IPS DF 6.9 (cell line): ENCODE measurements around the gene HOXD12.
A peak's percentile ranks its signal among the peaks of the same experiment; 100 is the strongest.

ENCODE experiments used
- DNase-seq: peaks from one replicate; pipeline ENCODE4 v3.0.0-alpha.2; 2013; ENCODE audit warnings: low read depth, low spot score
- H3K27ac ChIP-seq: one replicate; pipeline ENCODE4 v1.5.1; 2013; ENCODE audit warnings: low read length, control low read depth
- H3K27me3 ChIP-seq: 2 replicates; pipeline ENCODE4 v1.6.1; 2013; ENCODE audit warnings: mild to moderate bottlenecking, low read length; ENCODE audit not compliant: control insufficient read depth, insufficient read depth
- H3K36me3 ChIP-seq: 2 replicates; pipeline ENCODE4 v1.6.1; 2013; ENCODE audit warnings: low read length; ENCODE audit not compliant: control insufficient read depth, insufficient read depth
- H3K4me1 ChIP-seq: 2 replicates; pipeline ENCODE4 v1.6.1; 2013; ENCODE audit warnings: low read length; ENCODE audit not compliant: control insufficient read depth, insufficient read depth
- H3K4me3 ChIP-seq: 2 replicates; pipeline ENCODE4 v1.5.1; 2013; ENCODE audit warnings: mild to moderate bottlenecking, low read length
- H3K9me3 ChIP-seq: 2 replicates; pipeline ENCODE4 v1.6.1; 2013; ENCODE audit warnings: low read length, inconsistent platforms; ENCODE audit not compliant: control insufficient read depth, insufficient read depth
- WGBS: extraction: QIAGEN DNeasy Blood & Tissue Kit; methylation state at CpG from one replicate; pipeline ENCODE4 v1.1.7; 2013; ENCODE audit warnings: mixed read lengths, missing lambda C conversion rate; ENCODE audit not compliant: insufficient read length, insufficient coverage; 5-methylcytosine and 5-hydroxymethylcytosine counted together

Gene HOXD12

DNA sequence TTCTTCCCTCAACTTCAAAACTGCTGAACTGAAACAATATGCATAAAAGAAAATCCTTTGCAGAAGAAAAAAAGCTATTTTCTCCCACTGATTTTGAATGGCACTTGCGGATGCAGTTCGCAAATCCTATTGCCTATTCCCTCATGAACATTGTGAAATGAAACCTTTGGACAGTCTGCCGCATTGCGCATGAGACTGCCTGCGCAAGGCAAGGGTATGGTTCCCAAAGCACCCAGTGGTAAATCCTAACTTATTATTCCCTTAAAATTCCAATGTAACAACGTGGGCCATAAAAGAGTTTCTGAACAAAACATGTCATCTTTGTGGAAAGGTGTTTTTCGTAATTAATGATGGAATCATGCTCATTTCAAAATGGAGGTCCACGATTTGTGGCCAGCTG, 38.3 kb downstream of the HOXD12 start:
- H3K27ac ChIP-seq = no peak overlapping the region
- H3K27me3 ChIP-seq = peaks cover 91% of the 10 kb centered on the region
- DNase-seq = no peak
- no peaks in the 10 kb centered on the region for H3K9me3 ChIP-seq
- H3K4me1 ChIP-seq = peaks cover 2% of the 10 kb centered on the region; the same call in 1 of the 2 replicates
- WGBS = no CpG with 5 or more reads among the region's 8 CpGs
- H3K4me3 ChIP-seq = no peak overlapping the region
- no peaks in the 10 kb centered on the region for H3K36me3 ChIP-seq

DNA sequence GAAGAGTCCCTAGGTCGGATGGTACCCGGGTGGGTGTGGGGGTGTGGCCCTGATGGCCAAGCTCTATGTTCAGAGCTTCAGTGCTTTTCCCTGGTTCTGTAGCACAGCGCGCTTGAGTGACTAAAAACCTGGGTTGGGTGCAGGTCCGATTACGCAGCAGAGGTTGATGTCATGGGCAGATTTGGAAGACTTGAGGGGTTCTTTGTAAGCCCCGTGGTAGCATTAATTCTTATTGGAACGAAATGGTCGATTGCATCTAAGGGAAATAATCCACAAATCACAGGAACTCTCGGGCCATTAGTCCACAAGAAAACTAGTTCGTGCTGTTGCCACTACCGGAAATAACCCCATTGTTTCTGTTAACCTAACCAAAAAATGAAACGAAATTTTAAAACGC, 38.9 kb downstream of the HOXD12 start:
- Histone ChIP-seq H3K27ac (no peak overlapping the region), H3K4me1 (peaks cover 2% of the 10 kb centered on the region; the same call in 1 of the 2 replicates), H3K9me3 (no peaks in the 10 kb centered on the region), H3K4me3 (no peak overlapping the region), H3K36me3 (no peaks in the 10 kb centered on the region), H3K27me3 (peaks cover 91% of the 10 kb centered on the region)
- no peak for DNase-seq
- no CpG with 5 or more reads among the region's 14 CpGs for WGBS

GRCh38 chr2:176138923-176139660, 39.5 kb downstream of the HOXD12 start:
- no peaks in the 10 kb centered on the region for H3K9me3 ChIP-seq
- WGBS = no CpG with 5 or more reads among the region's 28 CpGs
- H3K27ac ChIP-seq = no peak overlapping the region
- H3K4me1 ChIP-seq = peaks cover 2% of the 10 kb centered on the region; the same call in 1 of the 2 replicates
- peaks cover 91% of the 10 kb centered on the region for H3K27me3 ChIP-seq
- H3K4me3 ChIP-seq = no peak overlapping the region
- DNase-seq = no peak
- no peaks in the 10 kb centered on the region for H3K36me3 ChIP-seq

DNA sequence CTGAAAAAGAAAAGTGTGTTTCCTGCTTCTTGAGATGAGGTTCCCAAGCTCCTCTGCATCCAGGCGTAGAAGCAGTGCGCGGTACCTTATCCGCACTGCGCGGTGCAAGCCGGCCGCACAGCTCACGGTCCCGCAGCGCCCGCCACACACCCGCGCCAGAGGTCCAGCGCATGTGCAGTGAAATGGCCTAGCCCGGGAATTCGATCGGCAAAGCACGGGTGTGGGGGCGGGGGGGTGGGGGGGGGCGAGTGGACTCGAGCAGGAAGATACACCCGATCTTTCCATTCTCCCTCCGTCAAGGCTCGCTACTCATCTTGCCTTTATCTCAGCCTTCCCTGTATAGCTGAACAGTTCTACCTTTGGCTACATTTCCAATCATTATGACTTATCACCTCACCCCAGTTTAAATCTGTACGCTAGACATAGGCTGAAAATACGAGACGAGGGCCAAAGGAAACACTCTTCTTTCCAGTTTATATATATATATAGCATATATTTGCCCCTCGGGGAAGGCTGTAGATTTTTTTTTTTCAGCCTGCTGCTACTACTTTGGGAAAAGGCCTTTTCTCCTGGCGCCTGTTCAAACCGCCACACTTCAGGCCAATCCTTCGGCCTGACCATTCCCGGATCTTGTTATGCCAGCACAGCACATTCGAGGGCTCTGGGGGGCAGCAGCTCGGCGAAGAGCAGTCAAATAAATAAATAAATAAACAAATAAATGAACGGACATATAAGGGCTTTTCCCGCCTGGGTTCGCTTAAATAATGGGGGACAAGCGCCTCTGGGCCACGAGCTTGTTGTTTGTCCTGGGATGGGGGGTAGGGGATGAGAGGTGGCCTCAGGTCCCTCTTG, 40.3 kb downstream of the HOXD12 start:
- Histone ChIP-seq H3K27me3 (peaks cover 87% of the 10 kb centered on the region), H3K27ac (no peak overlapping the region), H3K9me3 (no peaks in the 10 kb centered on the region), H3K4me1 (peaks cover 1% of the 10 kb centered on the region; the same call in 1 of the 2 replicates), H3K36me3 (no peaks in the 10 kb centered on the region), H3K4me3 (no peak overlapping the region)
- no peak for DNase-seq
- WGBS = no CpG with 5 or more reads among the region's 41 CpGs

GRCh38 chr2:176140513-176141317, 41.1 kb downstream of the HOXD12 start:
- H3K36me3 ChIP-seq = no peaks in the 10 kb centered on the region
- H3K4me3 ChIP-seq = peak overlapping the region; percentile 52; the same call in 1 of the 2 replicates
- no CpG with 5 or more reads among the region's 48 CpGs for WGBS
- H3K27me3 ChIP-seq = peaks cover 87% of the 10 kb centered on the region
- no peaks in the 10 kb centered on the region for H3K9me3 ChIP-seq
- H3K4me1 ChIP-seq = peaks cover 1% of the 10 kb centered on the region; the same call in 1 of the 2 replicates
- H3K27ac ChIP-seq = no peak overlapping the region
- no peak for DNase-seq

DNA sequence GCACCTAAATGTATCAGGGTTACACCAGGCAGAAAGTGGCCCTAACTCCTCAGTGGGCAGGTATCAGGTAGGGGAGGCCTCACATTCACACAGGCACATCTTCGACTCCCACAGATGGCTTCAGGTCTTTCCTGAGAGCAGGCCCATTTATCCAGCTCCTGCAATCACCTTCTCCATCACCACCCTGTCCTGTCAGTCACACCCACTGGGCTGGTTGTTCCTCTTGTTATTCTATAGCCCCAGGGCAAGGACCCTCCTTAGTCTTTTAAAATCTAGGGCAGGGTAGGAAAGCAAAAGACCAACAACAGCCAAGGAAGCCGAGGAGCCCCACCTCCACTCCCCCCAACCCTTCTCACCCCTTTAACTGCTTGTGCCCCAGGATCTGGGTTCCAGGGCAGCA, 42.7 kb downstream of the HOXD12 start:
- H3K27me3 ChIP-seq = peaks cover 87% of the 10 kb centered on the region
- H3K9me3 ChIP-seq = no peaks in the 10 kb centered on the region
- H3K36me3 ChIP-seq = no peaks in the 10 kb centered on the region
- no peak overlapping the region for H3K27ac ChIP-seq
- no peak overlapping the region for H3K4me3 ChIP-seq
- no CpG with 5 or more reads among the region's 2 CpGs for WGBS
- DNase-seq = no peak
- H3K4me1 ChIP-seq = no peaks in the 10 kb centered on the region

DNA sequence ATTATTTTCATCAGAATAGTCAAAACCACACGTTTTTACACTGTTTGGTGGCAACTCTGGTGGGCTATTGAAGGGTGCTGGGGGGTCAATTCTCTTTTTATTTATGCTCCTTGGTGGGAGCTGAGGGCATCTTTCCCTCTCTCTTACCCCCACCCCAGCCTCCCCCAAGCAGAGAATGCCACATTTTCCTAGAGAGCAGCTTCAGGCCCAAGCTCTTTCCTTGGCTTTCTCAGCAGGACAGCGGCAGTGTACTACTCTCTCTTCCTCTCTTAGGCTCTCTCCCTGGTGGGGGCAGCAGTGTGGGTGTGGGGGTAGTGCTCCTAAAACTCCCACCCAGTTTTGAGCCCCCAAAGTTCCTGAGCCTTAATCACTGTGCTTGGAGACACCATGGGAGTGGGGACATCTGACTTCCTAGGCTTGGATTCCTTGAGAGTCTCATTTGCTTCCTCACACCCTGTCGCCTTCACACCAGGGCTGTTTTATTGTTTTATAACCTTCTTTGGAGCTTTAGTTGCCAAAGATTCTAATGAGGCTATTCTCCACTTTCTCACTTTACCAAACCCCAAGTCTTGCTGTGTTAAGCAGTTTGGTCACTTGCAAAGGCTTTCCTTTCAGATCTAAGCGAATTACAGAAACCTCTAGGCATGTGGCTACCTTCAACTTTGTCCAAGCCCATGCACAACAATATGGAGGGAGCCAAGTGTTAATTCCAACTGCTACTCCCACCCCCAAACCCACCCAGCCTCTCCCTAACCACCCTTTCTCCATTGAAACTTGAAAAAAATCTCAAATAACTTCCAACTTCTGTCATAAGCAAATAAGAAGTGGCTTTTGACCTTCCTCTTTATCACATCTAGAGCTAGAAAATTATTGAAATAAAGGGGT, 45.7 kb downstream of the HOXD12 start:
- Histone ChIP-seq H3K4me3 (no peak overlapping the region), H3K27me3 (peaks cover 90% of the 10 kb centered on the region), H3K9me3 (no peaks in the 10 kb centered on the region), H3K4me1 (no peaks in the 10 kb centered on the region), H3K27ac (no peak overlapping the region), H3K36me3 (no peaks in the 10 kb centered on the region)
- WGBS = no CpG with 5 or more reads among the region's 4 CpGs
- no peak for DNase-seq

DNA sequence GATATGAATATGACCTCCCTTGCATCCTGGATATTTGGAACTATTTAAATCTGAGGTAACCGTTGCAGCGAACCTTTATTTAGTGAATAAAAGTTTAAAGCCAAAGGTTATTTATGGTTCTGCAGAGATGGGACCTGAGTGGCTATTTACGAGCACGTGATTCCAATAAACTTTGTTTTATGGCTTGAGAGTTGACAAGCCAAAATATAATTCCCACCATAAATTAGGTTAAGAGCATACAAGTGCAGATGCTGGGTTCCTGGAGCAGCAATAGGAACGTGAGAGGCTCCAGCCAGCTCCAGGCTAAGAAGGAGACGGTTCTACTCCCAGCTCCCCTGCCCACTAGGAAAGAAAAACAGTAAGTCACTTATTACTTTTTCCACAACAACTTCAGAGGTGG, 46.5 kb downstream of the HOXD12 start:
- no CpG with 5 or more reads among the region's 6 CpGs for WGBS
- H3K27ac ChIP-seq = no peak overlapping the region
- no peaks in the 10 kb centered on the region for H3K9me3 ChIP-seq
- no peak overlapping the region for H3K4me3 ChIP-seq
- DNase-seq = no peak
- H3K4me1 ChIP-seq = no peaks in the 10 kb centered on the region
- no peaks in the 10 kb centered on the region for H3K36me3 ChIP-seq
- H3K27me3 ChIP-seq = peaks cover 95% of the 10 kb centered on the region

GRCh38 chr2:176146645-176147044, 47.0 kb downstream of the HOXD12 start:
- Histone ChIP-seq H3K36me3 (no peaks in the 10 kb centered on the region), H3K27ac (no peak overlapping the region), H3K4me3 (no peak overlapping the region), H3K27me3 (peaks cover 95% of the 10 kb centered on the region), H3K9me3 (no peaks in the 10 kb centered on the region), H3K4me1 (no peaks in the 10 kb centered on the region)
- no peak for DNase-seq
